ENCODE measurements around the gene LIPI.

DNA sequence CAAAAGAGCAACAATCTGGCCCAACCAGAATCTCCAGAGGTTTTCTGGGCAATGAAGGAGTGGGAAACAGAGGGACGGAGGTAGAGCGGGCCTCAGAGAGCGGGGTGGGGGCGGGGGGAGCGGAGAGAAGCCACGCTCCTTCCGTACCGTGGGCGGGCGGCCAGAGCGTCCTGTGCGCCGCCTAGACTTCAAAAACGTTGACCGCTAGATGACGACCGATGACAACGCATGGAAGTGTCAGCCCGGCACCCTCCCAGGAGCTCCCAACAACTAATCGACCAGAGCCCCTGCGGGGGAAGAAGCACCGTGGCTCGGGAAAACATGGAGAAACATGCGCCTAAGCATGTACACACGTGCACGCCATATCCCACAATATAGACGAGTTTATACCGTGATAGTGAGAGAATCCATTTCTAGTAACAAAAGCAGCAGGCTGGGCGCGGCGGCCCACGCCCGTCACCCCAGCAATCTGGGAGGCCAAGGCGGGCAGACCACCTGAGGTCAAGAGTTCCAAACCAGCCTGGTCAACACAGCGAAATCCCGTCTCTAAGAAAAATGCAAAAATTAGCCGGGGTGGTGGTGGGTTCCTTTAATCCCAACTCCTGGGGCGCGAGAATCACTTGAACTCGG, 131.9 kb downstream of the LIPI start:
- TF ChIP-seq, protein P1, sequence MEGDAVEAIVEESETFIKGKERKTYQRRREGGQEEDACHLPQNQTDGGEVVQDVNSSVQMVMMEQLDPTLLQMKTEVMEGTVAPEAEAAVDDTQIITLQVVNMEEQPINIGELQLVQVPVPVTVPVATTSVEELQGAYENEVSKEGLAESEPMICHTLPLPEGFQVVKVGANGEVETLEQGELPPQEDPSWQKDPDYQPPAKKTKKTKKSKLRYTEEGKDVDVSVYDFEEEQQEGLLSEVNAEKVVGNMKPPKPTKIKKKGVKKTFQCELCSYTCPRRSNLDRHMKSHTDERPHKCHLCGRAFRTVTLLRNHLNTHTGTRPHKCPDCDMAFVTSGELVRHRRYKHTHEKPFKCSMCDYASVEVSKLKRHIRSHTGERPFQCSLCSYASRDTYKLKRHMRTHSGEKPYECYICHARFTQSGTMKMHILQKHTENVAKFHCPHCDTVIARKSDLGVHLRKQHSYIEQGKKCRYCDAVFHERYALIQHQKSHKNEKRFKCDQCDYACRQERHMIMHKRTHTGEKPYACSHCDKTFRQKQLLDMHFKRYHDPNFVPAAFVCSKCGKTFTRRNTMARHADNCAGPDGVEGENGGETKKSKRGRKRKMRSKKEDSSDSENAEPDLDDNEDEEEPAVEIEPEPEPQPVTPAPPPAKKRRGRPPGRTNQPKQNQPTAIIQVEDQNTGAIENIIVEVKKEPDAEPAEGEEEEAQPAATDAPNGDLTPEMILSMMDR (IDR thresholded peaks at IDR 0.05) = no peak
- TF ChIP-seq POLR2AphosphoS5 (IDR thresholded peaks at IDR 0.05) (no peak), POLR2A (IDR thresholded peaks at IDR 0.05) (no peak), EP300 (IDR thresholded peaks at IDR 0.05) (no peak)
